GM12873 (cell line): ENCODE measurements around the gene FRS3.

Source experiments
- CTCF ChIP-seq: IDR thresholded peaks from 2 replicates; pipeline ENCODE4 v1.5.1; 2012; ENCODE audit warnings: low read depth, mild to moderate bottlenecking, moderate library complexity, low read length, control low read depth; ENCODE audit not compliant: insufficient read depth; ENCODE audit errors: missing control alignments

FRS3 gene

GRCh38 chr6:41735427-41736185 lies 44.1 kb downstream of the FRS3 start, which contains the start of gene TFEB:
TFEB (minus strand) TSS chr6:41735608; CDS start chr6:41691213, 44,395 bp downstream.
- TF ChIP-seq CTCF = peak; percentile 83

DNA sequence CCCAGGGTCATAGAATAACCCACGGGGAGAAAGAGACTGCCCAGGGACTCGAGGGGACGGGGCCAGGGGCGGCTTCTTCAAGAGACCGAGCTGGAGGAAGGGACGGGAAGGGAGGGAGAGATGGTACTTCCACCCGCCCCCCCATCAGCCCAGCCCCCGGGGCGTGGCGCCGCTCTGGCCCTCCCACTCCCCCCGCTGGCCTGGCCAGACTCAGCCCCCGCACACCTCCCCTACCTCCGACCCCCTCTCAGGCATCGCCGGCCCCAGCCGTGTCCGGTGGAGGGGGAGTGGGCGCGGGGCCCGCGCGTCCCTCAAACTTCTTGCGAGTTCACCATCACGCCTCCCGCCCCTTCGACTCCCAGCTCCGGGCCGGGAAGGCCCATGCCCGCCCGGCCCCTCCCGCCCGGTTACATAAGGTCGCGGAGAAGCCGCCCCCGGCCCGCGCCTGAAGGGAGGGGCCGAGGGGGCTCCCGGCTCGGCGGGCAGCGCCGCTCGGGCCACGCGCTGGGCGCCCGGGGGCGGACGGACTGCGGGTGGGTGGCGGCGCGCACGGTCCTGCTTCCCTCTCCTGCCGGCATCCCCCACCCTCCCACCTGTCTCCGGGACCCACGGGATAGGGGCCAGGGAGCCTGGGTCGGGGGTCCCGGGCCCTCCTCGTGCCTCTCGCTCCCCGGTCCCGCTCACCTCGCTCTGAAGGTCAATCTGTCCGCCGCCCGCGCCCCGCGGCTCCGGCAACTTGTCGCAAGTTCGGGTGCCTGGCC lies 44.9 kb downstream of the FRS3 start:
- no peak for TF ChIP-seq CTCF

- TF ChIP-seq CTCF = peak; percentile 4
Observed at GRCh38 chr6:41733707-41734665, 45.7 kb downstream of the FRS3 start.

- no peak for TF ChIP-seq CTCF
Observed at GRCh38 chr6:41733360-41733706, 46.4 kb downstream of the FRS3 start.

- TF ChIP-seq CTCF = no peak
Observed at GRCh38 chr6:41732591-41733359, 46.9 kb downstream of the FRS3 start.

- TF ChIP-seq CTCF = no peak
Observed at GRCh38 chr6:41732149-41732548, 47.6 kb downstream of the FRS3 start.
